Measurements from ENCODE around the gene POTED. TPM values are rescaled to one million over a fixed set of nuclear protein-coding genes. Genes with fewer than 3 reads are reported as not detected.
"Not testable (repeated sequence)": the region's sequence is repeated elsewhere in the genome, so short reads cannot be mapped to it uniquely, and the experiment has no call there.

Gene POTED
- total RNA-seq (not detected in 2 replicates), polyA plus RNA-seq (not detected in 2 replicates), polyA minus RNA-seq (not detected in 2 replicates)
- total RNA-seq (2013): not detected

- H3K4me3 ChIP-seq (ENCODE audit: control extremely low read depth in 1 of 5, extremely low read depth in 1 of 5, insufficient read depth in 1 of 5, low read depth in 2 of 5, low read length in 4 of 5); H3K4me1 ChIP-seq (ENCODE audit: control insufficient read depth in 2 of 2, insufficient read depth in 2 of 2, low read length in 2 of 2); H2AFZ ChIP-seq (ENCODE audit: insufficient read depth, low read depth, low read length, poor library complexity, severe bottlenecking); H3K9me3 ChIP-seq (ENCODE audit: control extremely low read depth in 1 of 3, control insufficient read depth in 2 of 3, insufficient read depth in 1 of 3, low read length in 2 of 3); H3K27me3 ChIP-seq (replicated peaks in 1 of 4; ENCODE audit: control extremely low read depth in 1 of 4, control insufficient read depth in 3 of 4, insufficient read depth in 4 of 4, low read length in 3 of 4); H3K9me3 Mint-ChIP-seq (ENCODE audit: insufficient read depth); H3K79me2 ChIP-seq (ENCODE audit: control insufficient read depth, insufficient read depth, low read length); H3K27me3 Mint-ChIP-seq; ATAC-seq (ENCODE audit: low read depth); H3K27ac Mint-ChIP-seq; H4K20me1 ChIP-seq (ENCODE audit: control insufficient read depth, insufficient read depth, low read length, poor library complexity, severe bottlenecking); POLR2A ChIA-PET; intact Hi-C loops (cut with micrococcal nuclease); CTCF ChIA-PET; H3K27ac ChIP-seq (ENCODE audit: low read length in 2 of 2); DNase-seq; H3K36me3 ChIP-seq (replicated peaks in 1 of 2; ENCODE audit: control extremely low read depth in 1 of 2, control insufficient read depth in 1 of 2, extremely low read depth in 1 of 2, insufficient read depth in 2 of 2, low read length in 1 of 2); H3K4me3 Mint-ChIP-seq; H3K9ac ChIP-seq (ENCODE audit: low read length); H3K4me1 Mint-ChIP-seq; H3K4me2 ChIP-seq (replicated peaks; ENCODE audit: low read depth, low read length, poor library complexity, severe bottlenecking): not testable (repeated sequence)
- WGBS (ENCODE audit: insufficient coverage): no CpG with 5 or more reads among the region's 42 CpGs
Measured at GRCh38 chr21:13609477-13609876, at the start of gene POTED. Gene POTED (plus strand): TSS chr21:13609777. CDS start chr21:13610229, 452 bp downstream.

DNA sequence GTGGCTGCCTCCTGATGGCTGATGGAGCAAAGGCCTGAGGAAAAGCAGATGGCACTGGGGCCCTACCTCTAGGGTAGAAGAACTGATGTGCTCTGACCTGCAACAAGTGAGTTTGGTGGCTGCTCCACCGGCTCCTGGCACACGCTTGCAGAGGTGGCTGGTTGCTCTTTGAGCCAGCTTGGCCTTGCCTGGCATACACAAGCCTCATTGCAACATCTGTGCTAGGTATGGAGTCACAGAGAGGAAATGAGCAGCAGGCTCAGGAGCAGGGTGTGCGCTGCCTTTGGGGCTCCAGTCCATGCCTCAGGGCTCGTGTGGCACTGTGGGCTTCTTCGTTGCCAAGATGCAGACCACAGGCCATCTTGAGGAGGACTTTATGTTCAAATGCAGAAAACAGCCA is 40.5 kb downstream of the POTED start:
- H3K27ac ChIP-seq (ENCODE audit: low read length in 2 of 2); CTCF ChIA-PET: not testable (repeated sequence)
- no CpG with 5 or more reads among the region's 5 CpGs for WGBS (ENCODE audit: insufficient coverage)

DNA sequence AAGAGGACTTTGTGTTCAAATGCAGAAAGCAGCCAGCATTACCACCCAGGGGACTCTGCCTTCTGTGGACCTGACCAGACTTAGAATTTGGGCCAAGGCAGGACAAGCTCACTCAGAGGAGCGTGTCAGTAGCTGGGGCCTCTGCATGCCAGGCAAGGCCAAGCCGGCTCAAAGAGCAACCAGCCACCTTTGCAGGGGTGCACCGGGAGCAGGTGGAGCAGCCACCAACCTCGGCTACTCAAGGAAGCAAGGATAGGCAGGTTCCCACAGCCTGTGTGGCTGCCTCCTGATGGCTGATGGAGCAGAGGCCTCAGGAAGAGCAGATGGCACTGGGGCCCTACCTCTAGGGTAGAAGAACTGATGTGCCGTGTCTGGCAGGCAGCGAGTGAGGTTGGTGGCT is 42.2 kb downstream of the POTED start:
- H3K27me3 ChIP-seq (replicated peaks in 1 of 4; ENCODE audit: control extremely low read depth in 1 of 4, control insufficient read depth in 3 of 4, insufficient read depth in 4 of 4, low read length in 3 of 4); POLR2A ChIA-PET: not testable (repeated sequence)

More for the DNA sequence above, 40.5 kb downstream of the POTED start:
- H3K9me3 Mint-ChIP-seq (ENCODE audit: insufficient read depth); POLR2A ChIA-PET; H3K4me1 Mint-ChIP-seq; H3K4me3 Mint-ChIP-seq; H3K4me3 ChIP-seq (ENCODE audit: control extremely low read depth in 1 of 5, extremely low read depth in 1 of 5, insufficient read depth in 1 of 5, low read depth in 2 of 5, low read length in 4 of 5); ATAC-seq (ENCODE audit: low read depth); H3K9ac ChIP-seq (ENCODE audit: low read length); H4K20me1 ChIP-seq (ENCODE audit: control insufficient read depth, insufficient read depth, low read length, poor library complexity, severe bottlenecking); H3K27me3 Mint-ChIP-seq; H3K36me3 ChIP-seq (replicated peaks in 1 of 2; ENCODE audit: control extremely low read depth in 1 of 2, control insufficient read depth in 1 of 2, extremely low read depth in 1 of 2, insufficient read depth in 2 of 2, low read length in 1 of 2); H2AFZ ChIP-seq (ENCODE audit: insufficient read depth, low read depth, low read length, poor library complexity, severe bottlenecking); H3K27ac Mint-ChIP-seq; H3K27me3 ChIP-seq (replicated peaks in 1 of 4; ENCODE audit: control extremely low read depth in 1 of 4, control insufficient read depth in 3 of 4, insufficient read depth in 4 of 4, low read length in 3 of 4); H3K4me1 ChIP-seq (ENCODE audit: control insufficient read depth in 2 of 2, insufficient read depth in 2 of 2, low read length in 2 of 2); DNase-seq; intact Hi-C loops (cut with micrococcal nuclease); H3K4me2 ChIP-seq (replicated peaks; ENCODE audit: low read depth, low read length, poor library complexity, severe bottlenecking); H3K9me3 ChIP-seq (ENCODE audit: control extremely low read depth in 1 of 3, control insufficient read depth in 2 of 3, insufficient read depth in 1 of 3, low read length in 2 of 3); H3K79me2 ChIP-seq (ENCODE audit: control insufficient read depth, insufficient read depth, low read length): not testable (repeated sequence)

More for the DNA sequence above, 42.2 kb downstream of the POTED start:
- H3K79me2 ChIP-seq (ENCODE audit: control insufficient read depth, insufficient read depth, low read length); H3K9me3 Mint-ChIP-seq (ENCODE audit: insufficient read depth); H3K4me1 ChIP-seq (ENCODE audit: control insufficient read depth in 2 of 2, insufficient read depth in 2 of 2, low read length in 2 of 2); H3K4me3 Mint-ChIP-seq; H3K9ac ChIP-seq (ENCODE audit: low read length); H3K4me1 Mint-ChIP-seq; H3K27me3 Mint-ChIP-seq; CTCF ChIA-PET; H3K27ac ChIP-seq (ENCODE audit: low read length in 2 of 2); H4K20me1 ChIP-seq (ENCODE audit: control insufficient read depth, insufficient read depth, low read length, poor library complexity, severe bottlenecking); H3K9me3 ChIP-seq (ENCODE audit: control extremely low read depth in 1 of 3, control insufficient read depth in 2 of 3, insufficient read depth in 1 of 3, low read length in 2 of 3); H3K36me3 ChIP-seq (replicated peaks in 1 of 2; ENCODE audit: control extremely low read depth in 1 of 2, control insufficient read depth in 1 of 2, extremely low read depth in 1 of 2, insufficient read depth in 2 of 2, low read length in 1 of 2); H3K4me3 ChIP-seq (ENCODE audit: control extremely low read depth in 1 of 5, extremely low read depth in 1 of 5, insufficient read depth in 1 of 5, low read depth in 2 of 5, low read length in 4 of 5); H2AFZ ChIP-seq (ENCODE audit: insufficient read depth, low read depth, low read length, poor library complexity, severe bottlenecking); ATAC-seq (ENCODE audit: low read depth); H3K27ac Mint-ChIP-seq; intact Hi-C loops (cut with micrococcal nuclease); DNase-seq; H3K4me2 ChIP-seq (replicated peaks; ENCODE audit: low read depth, low read length, poor library complexity, severe bottlenecking): not testable (repeated sequence)
- no CpG with 5 or more reads among the region's 6 CpGs for WGBS (ENCODE audit: insufficient coverage)

Small RNAs within 50 kb of the gene (small RNA-seq; reads per million reads assigned to genes)
- not detected for gene AL050303.3 (ENCODE audit: insufficient read length, low read depth, low replicate concordance)
- gene MIR3118-1 (ENCODE audit: insufficient read length, low read depth, low replicate concordance): not detected
- gene RNU6-286P (ENCODE audit: insufficient read length, low read depth, low replicate concordance): not detected
